SJCRH30 (cell line): ENCODE data around the gene SNORC. TPM values are rescaled to one million over a fixed set of nuclear protein-coding genes. Genes with fewer than 3 reads are reported as not detected.
A peak's percentile ranks its signal among the peaks of the same experiment; 100 is the strongest.

ENCODE experiments used
- DNase-seq, 2 experiments: peaks; one replicate each; pipeline ENCODE4 v3.0.0-alpha.2; 2015 to 2020
- H3K27ac ChIP-seq: fragments of 250-450 bp; sonication (Bioruptor Pico); 2 replicates; pipeline ENCODE4 v1.5.1; 2020; ENCODE audit warnings: mild to moderate bottlenecking, moderate library complexity
- H3K27me3 ChIP-seq: fragments of 250-450 bp; sonication (Bioruptor Pico); 2 replicates; pipeline ENCODE4 v1.5.1; 2020; ENCODE audit warnings: mild to moderate bottlenecking, moderate library complexity
- H3K36me3 ChIP-seq: fragments of 250-450 bp; sonication (Bioruptor Pico); 2 replicates; pipeline ENCODE4 v1.5.1; 2020; ENCODE audit warnings: mild to moderate bottlenecking, moderate library complexity
- H3K4me1 ChIP-seq: fragments of 250-450 bp; sonication (Bioruptor Pico); 2 replicates; pipeline ENCODE4 v1.5.1; 2020; ENCODE audit warnings: mild to moderate bottlenecking, moderate library complexity
- H3K4me3 ChIP-seq: fragments of 250-450 bp; sonication (Bioruptor Pico); 2 replicates; pipeline ENCODE4 v1.5.1; 2020; ENCODE audit warnings: mild to moderate bottlenecking, moderate library complexity
- H3K9me3 ChIP-seq: fragments of 250-450 bp; sonication (Bioruptor Pico); replicated peaks from 2 replicates; pipeline ENCODE4 v1.5.1; 2020; ENCODE audit warnings: mild to moderate bottlenecking, moderate library complexity
- total RNA-seq: library from RNA; depleted of rRNA; stranded (reverse); fragments of >200 nt; shearing (Covaris generic); gene quantifications from 2 replicates; pipeline ENCODE4 v1.2.3, GENCODE V29; 2014

SNORC gene
- total RNA-seq, 1 experiment from 2014 or later = 0.75 TPM

DNA sequence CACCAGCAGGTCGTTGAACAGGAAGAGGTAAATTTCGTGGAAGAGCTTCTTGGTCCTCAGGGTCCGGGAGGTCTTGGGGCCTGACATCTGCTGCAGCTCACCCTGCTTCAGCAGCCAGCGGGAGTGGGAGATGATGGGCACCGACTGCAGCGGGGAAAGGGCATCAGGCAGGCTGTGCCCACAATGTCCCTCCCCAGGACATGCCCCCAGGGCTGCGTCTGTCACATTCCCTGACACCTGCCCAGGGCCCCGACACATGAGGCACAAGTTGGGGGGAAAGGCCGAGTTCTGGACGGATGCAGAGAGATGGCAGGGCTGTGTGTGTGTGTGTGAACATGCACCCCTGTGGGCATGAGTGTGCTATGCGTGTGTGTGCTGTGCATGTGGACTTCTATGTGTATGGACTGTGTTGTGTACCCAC is 13.9 kb downstream of the SNORC start:
- peaks cover 4% of the 10 kb centered on the region; the same call in 1 of the 2 replicates for H3K27me3 ChIP-seq
- H3K36me3 ChIP-seq = no peaks in the 10 kb centered on the region
- no peaks in the 10 kb centered on the region for H3K4me1 ChIP-seq
- DNase-seq = no peak
- no peak overlapping the region for H3K27ac ChIP-seq
- no peaks in the 10 kb centered on the region for H3K9me3 ChIP-seq
- H3K4me3 ChIP-seq = no peak overlapping the region

DNA sequence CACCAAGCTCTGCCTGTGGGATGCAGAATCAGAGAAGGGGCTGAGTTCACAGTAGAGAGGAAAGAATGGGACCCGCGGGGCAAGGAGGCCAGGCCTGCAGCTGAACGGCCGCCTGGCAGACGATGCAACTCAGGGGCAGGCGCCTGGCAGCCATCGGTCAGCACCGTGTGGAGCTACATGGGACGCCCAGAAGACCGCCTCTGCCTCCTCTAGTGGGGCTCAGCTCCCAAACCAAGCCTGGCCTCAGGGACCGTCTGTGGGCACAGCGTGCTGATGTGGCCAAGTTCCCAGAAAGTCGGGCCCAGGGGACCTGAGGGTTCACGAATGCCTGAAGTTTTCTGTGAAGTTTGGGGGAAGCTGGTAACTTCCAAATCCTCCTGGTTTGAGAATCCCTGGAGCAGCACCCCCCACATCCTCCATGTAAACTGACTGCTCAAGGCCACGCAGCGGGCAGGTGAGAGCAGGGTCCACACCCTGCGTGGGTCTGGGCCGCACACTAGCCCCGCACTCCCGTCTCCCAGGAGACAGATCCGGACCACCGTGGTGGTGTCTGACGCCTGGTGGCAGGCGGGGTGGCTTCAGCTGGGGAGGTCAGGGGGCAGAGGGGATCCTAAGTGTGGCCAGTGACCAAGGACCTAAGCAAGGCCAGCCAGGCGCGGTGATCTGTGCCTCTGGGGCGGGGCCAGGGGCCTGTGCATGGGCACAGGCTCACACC is 14.6 kb downstream of the SNORC start:
- no peaks in the 10 kb centered on the region for H3K9me3 ChIP-seq
- peaks cover 4% of the 10 kb centered on the region; the same call in 1 of the 2 replicates for H3K27me3 ChIP-seq
- no peaks in the 10 kb centered on the region for H3K4me1 ChIP-seq
- no peaks in the 10 kb centered on the region for H3K36me3 ChIP-seq
- no peak for DNase-seq
- H3K4me3 ChIP-seq = no peak overlapping the region
- no peak overlapping the region for H3K27ac ChIP-seq

GRCh38 chr2:232885264-232885961 is 15.3 kb downstream of the SNORC start:
- peaks cover 4% of the 10 kb centered on the region; the same call in 1 of the 2 replicates for H3K27me3 ChIP-seq
- DNase-seq = no peak

DNA sequence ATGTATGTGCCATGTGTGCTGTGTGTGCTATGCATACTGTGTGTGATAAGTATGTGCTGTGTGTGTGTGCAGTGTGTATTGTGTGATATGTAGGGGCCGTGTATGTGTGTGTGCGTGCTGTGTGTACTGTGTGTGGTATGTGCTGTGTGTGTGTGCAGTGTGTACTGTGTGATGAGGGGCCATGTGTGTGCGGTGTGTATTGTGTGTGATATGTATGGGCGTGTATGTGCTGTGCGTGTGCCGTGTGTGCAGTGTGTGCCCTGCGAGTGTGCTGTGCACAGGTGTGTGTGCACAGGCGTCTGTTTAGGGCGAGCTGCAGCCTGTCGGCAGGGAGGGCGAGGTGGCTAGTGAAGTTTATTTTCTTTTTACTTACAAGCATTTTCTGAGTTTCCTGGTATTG is 16.1 kb downstream of the SNORC start:
- H3K36me3 ChIP-seq = no peaks in the 10 kb centered on the region
- H3K27me3 ChIP-seq = peaks cover 4% of the 10 kb centered on the region; the same call in 1 of the 2 replicates
- no peaks in the 10 kb centered on the region for H3K9me3 ChIP-seq
- no peak overlapping the region for H3K27ac ChIP-seq
- DNase-seq = no peak
- H3K4me3 ChIP-seq = no peak overlapping the region
- H3K4me1 ChIP-seq = peaks cover 5% of the 10 kb centered on the region; the same call in 1 of the 2 replicates

More at GRCh38 chr2:232885264-232885961, 15.3 kb downstream of the SNORC start:
- H3K36me3 ChIP-seq = no peaks in the 10 kb centered on the region
- no peak overlapping the region for H3K4me3 ChIP-seq
- no peaks in the 10 kb centered on the region for H3K9me3 ChIP-seq
- no peak overlapping the region for H3K27ac ChIP-seq
- no peaks in the 10 kb centered on the region for H3K4me1 ChIP-seq

- H3K4me1 ChIP-seq = peaks cover 5% of the 10 kb centered on the region; the same call in 1 of the 2 replicates
- no peaks in the 10 kb centered on the region for H3K36me3 ChIP-seq
- peaks cover 4% of the 10 kb centered on the region; the same call in 1 of the 2 replicates for H3K27me3 ChIP-seq
- no peak overlapping the region for H3K27ac ChIP-seq
- DNase-seq = no peak
- no peak overlapping the region for H3K4me3 ChIP-seq
- H3K9me3 ChIP-seq = no peaks in the 10 kb centered on the region
Measured at GRCh38 chr2:232886632-232887031, 16.6 kb downstream of the SNORC start.

- Histone ChIP-seq H3K4me1 (peaks cover 5% of the 10 kb centered on the region; the same call in 1 of the 2 replicates), H3K36me3 (no peaks in the 10 kb centered on the region), H3K27me3 (peaks cover 4% of the 10 kb centered on the region; the same call in 1 of the 2 replicates), H3K4me3 (no peak overlapping the region), H3K27ac (no peak overlapping the region), H3K9me3 (no peaks in the 10 kb centered on the region)
- DNase-seq = no peak
Measured at GRCh38 chr2:232887171-232887850, 17.2 kb downstream of the SNORC start.

- Histone ChIP-seq H3K4me3 (no peak overlapping the region), H3K27ac (no peak overlapping the region), H3K4me1 (peaks cover 5% of the 10 kb centered on the region; the same call in 1 of the 2 replicates), H3K27me3 (peaks cover 4% of the 10 kb centered on the region; the same call in 1 of the 2 replicates), H3K36me3 (no peaks in the 10 kb centered on the region), H3K9me3 (no peaks in the 10 kb centered on the region)
- no peak for DNase-seq
Measured at GRCh38 chr2:232888099-232888836, 18.2 kb downstream of the SNORC start.

DNA sequence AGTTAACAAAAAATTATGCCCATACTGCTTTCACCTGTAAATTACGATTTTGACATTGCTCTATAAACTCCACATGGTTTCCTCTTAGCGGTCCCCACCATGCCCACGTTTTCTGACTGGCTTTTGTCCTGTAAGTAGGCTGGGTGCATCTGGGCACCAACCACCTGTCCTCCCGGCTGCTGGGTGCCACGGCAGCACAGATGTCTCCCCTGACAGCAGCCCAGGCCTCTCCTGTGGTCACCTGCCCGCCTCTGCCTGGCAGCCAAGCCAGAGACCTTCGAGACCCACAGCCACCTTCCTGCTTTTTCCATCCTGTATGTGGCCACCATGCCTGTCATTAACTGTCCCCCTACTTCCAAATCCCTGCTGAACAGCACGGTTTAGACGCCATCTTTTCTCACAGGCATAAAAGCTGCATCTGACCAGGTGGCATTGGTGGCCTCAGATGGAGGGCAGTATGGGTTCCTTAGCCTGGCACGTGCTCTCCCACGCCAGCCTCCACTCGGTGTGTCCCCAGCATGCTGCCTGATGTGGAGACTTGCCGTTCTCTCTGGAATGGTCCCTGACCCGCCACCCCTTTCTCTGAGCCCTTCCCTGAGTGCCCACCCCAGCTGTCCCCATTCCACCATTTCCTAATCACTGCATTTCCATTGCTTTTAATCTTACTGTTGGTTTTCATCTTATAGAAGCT is 18.9 kb downstream of the SNORC start:
- H3K27ac ChIP-seq = no peak overlapping the region
- peaks cover 5% of the 10 kb centered on the region; the same call in 1 of the 2 replicates for H3K4me1 ChIP-seq
- DNase-seq = no peak
- no peak overlapping the region for H3K4me3 ChIP-seq
- peaks cover 4% of the 10 kb centered on the region; the same call in 1 of the 2 replicates for H3K27me3 ChIP-seq
- no peaks in the 10 kb centered on the region for H3K9me3 ChIP-seq
- no peaks in the 10 kb centered on the region for H3K36me3 ChIP-seq

DNA sequence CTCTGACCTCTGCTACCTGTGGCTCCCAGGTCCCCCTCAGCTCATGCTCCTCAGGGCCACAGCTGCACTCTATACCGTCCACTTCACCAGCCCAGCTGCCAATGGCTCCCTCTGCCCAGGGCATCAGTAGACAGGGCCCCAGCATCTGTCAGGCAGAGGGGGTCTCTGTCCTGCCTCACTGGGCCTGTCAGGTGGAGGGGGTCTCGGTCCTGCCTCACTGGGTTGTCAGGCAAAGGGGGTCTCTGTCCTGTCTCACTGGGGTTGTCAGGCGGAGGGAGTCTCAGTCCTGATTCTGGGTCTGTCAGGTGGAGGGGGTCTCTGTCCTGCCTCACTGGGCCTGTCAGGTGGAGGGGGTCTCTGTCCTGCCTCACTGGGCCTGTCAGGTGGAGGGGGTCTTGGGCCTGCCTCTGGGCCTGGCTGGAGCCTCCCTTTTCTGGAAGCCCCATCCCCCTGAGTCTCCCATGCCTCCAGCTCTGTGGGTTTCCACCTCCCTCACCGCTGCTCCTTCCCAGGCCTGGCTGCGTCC is 19.9 kb downstream of the SNORC start:
- Histone ChIP-seq H3K27ac (no peak overlapping the region), H3K4me3 (no peak overlapping the region), H3K4me1 (peaks cover 5% of the 10 kb centered on the region; the same call in 1 of the 2 replicates), H3K36me3 (no peaks in the 10 kb centered on the region), H3K27me3 (peaks cover 4% of the 10 kb centered on the region; the same call in 1 of the 2 replicates), H3K9me3 (no peaks in the 10 kb centered on the region)
- DNase-seq = no peak

DNA sequence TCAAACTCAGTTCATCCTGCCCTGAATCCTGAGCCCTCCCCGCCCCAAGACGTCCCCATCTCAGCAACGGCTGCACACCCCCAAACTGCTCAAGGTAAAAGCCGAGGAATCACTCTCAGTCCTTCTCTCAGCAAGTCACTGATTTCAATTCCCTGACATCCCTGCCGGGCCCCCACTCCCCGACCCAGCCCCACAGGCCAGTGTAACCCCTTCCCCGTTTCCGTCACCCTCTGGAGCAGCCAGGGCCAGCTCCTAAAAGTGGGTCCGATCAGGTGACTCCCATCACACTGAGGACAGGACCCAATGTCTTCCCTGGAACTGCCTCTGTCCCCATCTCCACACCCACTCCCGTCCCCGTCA is 20.5 kb downstream of the SNORC start:
- Histone ChIP-seq H3K4me1 (peaks cover 5% of the 10 kb centered on the region; the same call in 1 of the 2 replicates), H3K4me3 (peak overlapping the region; percentile 30), H3K36me3 (no peaks in the 10 kb centered on the region), H3K9me3 (no peaks in the 10 kb centered on the region), H3K27ac (no peak overlapping the region), H3K27me3 (peaks cover 2% of the 10 kb centered on the region; the same call in 1 of the 2 replicates)
- DNase-seq = no peak

- no peaks in the 10 kb centered on the region for H3K9me3 ChIP-seq
- H3K27me3 ChIP-seq = no peaks in the 10 kb centered on the region
- DNase-seq = peak; percentile 56 to 66
- peak overlapping the region; percentile 30 for H3K4me3 ChIP-seq
- no peaks in the 10 kb centered on the region for H3K36me3 ChIP-seq
- peaks cover 5% of the 10 kb centered on the region; the same call in 1 of the 2 replicates for H3K4me1 ChIP-seq
- H3K27ac ChIP-seq = no peak overlapping the region
Measured at GRCh38 chr2:232890896-232891601, 21.0 kb downstream of the SNORC start.

DNA sequence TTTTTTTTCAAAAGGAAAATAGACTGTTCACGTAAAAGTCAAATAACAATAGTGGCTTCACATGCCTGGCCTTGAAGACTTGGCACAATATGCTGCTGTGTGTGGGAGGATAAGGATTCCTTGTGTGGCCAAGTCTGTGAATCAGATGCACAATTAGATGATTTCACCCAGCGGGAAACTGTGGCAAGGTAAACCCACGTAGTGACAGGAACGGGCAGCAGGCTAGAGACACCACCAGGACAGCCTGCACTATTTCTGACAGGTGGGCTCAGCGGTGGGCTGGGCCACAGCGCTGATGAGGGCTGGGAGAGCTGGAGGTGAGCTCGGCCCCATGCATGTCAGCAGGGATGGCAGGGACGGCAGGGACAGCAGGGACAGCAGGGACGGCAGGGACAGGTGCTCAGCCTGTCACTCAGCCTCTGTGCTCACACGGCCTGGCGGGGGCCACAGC is 21.6 kb downstream of the SNORC start:
- no peaks in the 10 kb centered on the region for H3K27me3 ChIP-seq
- H3K4me3 ChIP-seq = no peak overlapping the region
- peaks cover 5% of the 10 kb centered on the region; the same call in 1 of the 2 replicates for H3K4me1 ChIP-seq
- no peak overlapping the region for H3K27ac ChIP-seq
- H3K36me3 ChIP-seq = no peaks in the 10 kb centered on the region
- DNase-seq = peak in 1 of 2 experiments; percentile 36
- H3K9me3 ChIP-seq = no peaks in the 10 kb centered on the region

DNA sequence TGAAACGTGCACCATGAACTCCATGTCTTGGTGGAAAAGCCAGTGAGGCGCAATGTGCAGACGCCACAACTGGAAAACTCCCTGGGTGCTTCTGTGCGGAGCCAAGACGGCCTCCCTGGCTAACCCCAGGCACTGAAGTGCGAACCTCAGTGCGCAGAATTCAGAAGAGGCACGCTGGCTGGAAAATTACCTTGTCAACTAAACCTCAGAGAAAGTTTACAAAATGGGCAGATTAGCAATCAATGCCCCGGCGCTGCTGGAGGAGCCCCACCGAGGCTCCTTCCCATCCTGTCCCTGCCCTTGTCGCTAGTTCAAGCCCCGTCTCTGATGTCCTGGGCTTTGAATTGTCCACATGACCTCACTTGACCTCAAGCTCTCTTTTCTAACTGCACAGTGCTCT is 22.2 kb downstream of the SNORC start:
- H3K27me3 ChIP-seq = no peaks in the 10 kb centered on the region
- no peak for DNase-seq
- peaks cover 5% of the 10 kb centered on the region; the same call in 1 of the 2 replicates for H3K4me1 ChIP-seq
- H3K9me3 ChIP-seq = no peaks in the 10 kb centered on the region
- H3K27ac ChIP-seq = no peak overlapping the region
- H3K4me3 ChIP-seq = no peak overlapping the region
- H3K36me3 ChIP-seq = no peaks in the 10 kb centered on the region
